ENCODE measurements around the gene KAT2B.

DNA sequence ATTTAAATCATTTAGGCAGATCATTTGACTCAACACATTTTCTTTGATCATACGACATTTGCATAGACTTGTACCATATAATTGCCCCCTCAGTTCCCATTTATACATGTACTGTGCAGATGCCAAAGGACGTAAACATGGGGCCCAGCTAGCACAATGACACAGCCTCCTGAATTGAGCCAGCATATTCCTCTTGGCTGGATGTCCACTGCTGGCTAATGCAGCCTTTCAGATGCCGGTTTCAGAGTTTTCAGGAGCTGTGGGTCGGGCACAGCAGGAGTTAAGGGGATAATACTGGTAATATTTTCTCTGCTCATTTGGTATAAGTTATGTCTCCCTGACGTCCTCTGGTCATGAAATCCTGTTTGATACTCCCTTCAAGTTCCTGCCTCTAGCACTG, 39.4 kb downstream of the KAT2B start:
- TF ChIP-seq, protein P1, sequence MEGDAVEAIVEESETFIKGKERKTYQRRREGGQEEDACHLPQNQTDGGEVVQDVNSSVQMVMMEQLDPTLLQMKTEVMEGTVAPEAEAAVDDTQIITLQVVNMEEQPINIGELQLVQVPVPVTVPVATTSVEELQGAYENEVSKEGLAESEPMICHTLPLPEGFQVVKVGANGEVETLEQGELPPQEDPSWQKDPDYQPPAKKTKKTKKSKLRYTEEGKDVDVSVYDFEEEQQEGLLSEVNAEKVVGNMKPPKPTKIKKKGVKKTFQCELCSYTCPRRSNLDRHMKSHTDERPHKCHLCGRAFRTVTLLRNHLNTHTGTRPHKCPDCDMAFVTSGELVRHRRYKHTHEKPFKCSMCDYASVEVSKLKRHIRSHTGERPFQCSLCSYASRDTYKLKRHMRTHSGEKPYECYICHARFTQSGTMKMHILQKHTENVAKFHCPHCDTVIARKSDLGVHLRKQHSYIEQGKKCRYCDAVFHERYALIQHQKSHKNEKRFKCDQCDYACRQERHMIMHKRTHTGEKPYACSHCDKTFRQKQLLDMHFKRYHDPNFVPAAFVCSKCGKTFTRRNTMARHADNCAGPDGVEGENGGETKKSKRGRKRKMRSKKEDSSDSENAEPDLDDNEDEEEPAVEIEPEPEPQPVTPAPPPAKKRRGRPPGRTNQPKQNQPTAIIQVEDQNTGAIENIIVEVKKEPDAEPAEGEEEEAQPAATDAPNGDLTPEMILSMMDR (IDR thresholded peaks at IDR 0.05), result no peak
- no peak for TF ChIP-seq POLR2A (IDR thresholded peaks at IDR 0.05)

All from thyroid gland (tissue), 4 donors.